Keratinocyte (primary cell): ENCODE measurements around the gene CTDSPL. TPM values are rescaled to one million over a fixed set of nuclear protein-coding genes. Genes with fewer than 3 reads are reported as not detected.

Experiments used
- DNase-seq: peaks from one replicate; pipeline ENCODE4 v3.0.0-alpha.2; 2011; ENCODE audit warnings: low read depth, missing footprints, low spot score
- FAIRE-seq: peaks from 2 replicates; lab custom pipeline; 2011; peaks lifted over from hg19 to GRCh38; lab: Jason Lieb, UNC
- H2AFZ ChIP-seq: 2 replicates; pipeline ENCODE4 v1.6.0; 2012; ENCODE audit warnings: low read length, control low read depth, inconsistent platforms; ENCODE audit not compliant: control insufficient read depth
- H3K27ac ChIP-seq: 2 replicates; pipeline ENCODE4 v1.5.1; 2011; ENCODE audit warnings: low read length; ENCODE audit not compliant: control insufficient read depth, insufficient read depth
- H3K27me3 ChIP-seq: 3 replicates; pipeline ENCODE4 v1.6.0; 2011; ENCODE audit warnings: low read length; ENCODE audit not compliant: control insufficient read depth, insufficient read depth; ENCODE audit errors: extremely low read depth
- H3K36me3 ChIP-seq, 2 experiments: 2 replicates in 1 of 2; 3 replicates in 1 of 2; pipeline ENCODE4 v1.5.1; 2011; ENCODE audit warnings: low read length in 2 of 2, mild to moderate bottlenecking in 1 of 2; ENCODE audit not compliant: control insufficient read depth in 2 of 2, insufficient read depth in 2 of 2; ENCODE audit errors: extremely low read depth in 1 of 2
- H3K4me1 ChIP-seq: 3 replicates; pipeline ENCODE4 v1.5.1; 2011; ENCODE audit warnings: low read length; ENCODE audit not compliant: control insufficient read depth, insufficient read depth; ENCODE audit errors: extremely low read depth
- H3K4me2 ChIP-seq: 3 replicates; pipeline ENCODE4 v1.6.0; 2011; ENCODE audit warnings: low read depth, low read length; ENCODE audit not compliant: control insufficient read depth, insufficient read depth; ENCODE audit errors: extremely low read depth
- H3K4me3 ChIP-seq, 3 experiments: fragments of 200-600 bp in 1 of 3; sonication (generic) in 1 of 3; 2 replicates in 2 of 3; 3 replicates in 1 of 3; pipeline ENCODE4 v1.5.1; 2011 to 2016; ENCODE audit warnings: low read length in 3 of 3, mild to moderate bottlenecking in 3 of 3, control low read depth in 2 of 3, inconsistent platforms in 1 of 3, low read depth in 1 of 3, mixed read lengths in 1 of 3, mixed run types in 1 of 3, moderate library complexity in 1 of 3; ENCODE audit not compliant: control insufficient read depth in 2 of 3, insufficient read depth in 2 of 3; ENCODE audit errors: extremely low read depth in 1 of 3
- H3K79me2 ChIP-seq: 2 replicates; pipeline ENCODE4 v1.6.0; 2012; ENCODE audit warnings: low read length; ENCODE audit not compliant: control insufficient read depth, insufficient read depth
- H3K9ac ChIP-seq: 3 replicates; pipeline ENCODE4 v1.6.0; 2011; ENCODE audit warnings: low read length; ENCODE audit not compliant: control insufficient read depth, insufficient read depth; ENCODE audit errors: extremely low read depth
- H3K9me1 ChIP-seq: 3 replicates; pipeline ENCODE4 v1.6.0; 2011; ENCODE audit warnings: low read length; ENCODE audit not compliant: control insufficient read depth, insufficient read depth; ENCODE audit errors: extremely low read depth
- H3K9me3 ChIP-seq: 2 replicates; pipeline ENCODE4 v1.5.1; 2012; ENCODE audit warnings: low read depth, low read length; ENCODE audit not compliant: control insufficient read depth
- H4K20me1 ChIP-seq: 3 replicates; pipeline ENCODE4 v1.6.0; 2011; ENCODE audit warnings: low read length; ENCODE audit not compliant: control insufficient read depth, insufficient read depth; ENCODE audit errors: extremely low read depth
- CTCF ChIP-seq, 3 experiments: IDR thresholded peaks in 1 of 3; conservative IDR thresholded peaks in 1 of 3; optimal IDR thresholded peaks in 1 of 3; 2 replicates in 2 of 3; 3 replicates in 1 of 3; pipeline versions ENCODE3 to v1.5.1; 2011; ENCODE audit warnings: low read length in 3 of 3, mild to moderate bottlenecking in 3 of 3, moderate library complexity in 2 of 3, control low read depth in 1 of 3, inconsistent platforms in 1 of 3; ENCODE audit not compliant: insufficient read depth in 2 of 3; ENCODE audit errors: extremely low read depth in 1 of 3
- EZH2 ChIP-seq: IDR thresholded peaks from one replicate; pipeline ENCODE4 v1.6.1; 2012; ENCODE audit warnings: inconsistent platforms, mild to moderate bottlenecking, low read length, moderate library complexity
- dilution Hi-C: fragments of 300-500 bp; cut with MboI; formaldehyde crosslinking; loops from one replicate; pipeline ENCODE4 v1.7.0; 2020; ENCODE audit warnings: low sequenced_read_pairs; ENCODE audit not compliant: extremely low pct_ligation_motif_present
- polyA plus RNA-seq, 5 experiments: library from polyadenylated mRNA; depleted of rRNA in 3 of 5; stranded (reverse) in 3 of 5; stranded (forward) in 1 of 5; unstranded in 1 of 5; fragments of >200 nt; gene quantifications; 1 replicate in 1 of 5; 2 replicates in 3 of 5; 3 replicates in 1 of 5; pipeline versions ENCODE4 v1.2.1 to v1.2.3, GENCODE V29; 2011 to 2012; ENCODE audit warnings: missing spikeins in 2 of 5, low read depth in 1 of 5, low replicate concordance in 1 of 5

Gene CTDSPL
- polyA plus RNA-seq, 1 donor (not counting 4 experiments of a cell fraction or from before 2014, with no cell fraction given), result 83.2 TPM

DNA sequence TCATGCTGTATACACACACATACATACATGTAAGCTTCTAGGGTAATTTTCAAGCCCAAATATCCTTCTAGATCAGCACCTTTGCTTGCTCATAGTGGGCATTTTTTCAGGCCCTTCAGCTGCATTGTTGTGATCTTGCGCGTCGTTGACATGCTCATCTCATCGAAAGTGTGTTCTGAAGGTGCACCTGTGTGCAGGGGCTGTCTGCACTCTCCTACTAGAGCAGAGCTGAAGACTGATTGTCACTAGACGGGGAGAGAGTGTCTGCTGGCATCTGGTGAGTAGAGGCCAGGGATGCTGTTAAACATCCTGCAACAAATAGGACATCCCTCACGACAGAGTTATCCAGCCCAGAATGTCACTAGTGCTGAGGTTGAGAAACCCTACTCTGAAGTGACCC is 93.2 kb downstream of the CTDSPL start:
- no peaks in the 10 kb centered on the region for H3K9me1 ChIP-seq
- DNase-seq, result no peak
- TF ChIP-seq EZH2 (no peak), CTCF (optimal IDR thresholded peaks at IDR 0.05 in 1 of 3, IDR thresholded peaks at IDR 0.05 in 1 of 3, conservative IDR thresholded peaks at IDR 0.05 in 1 of 3; ENCODE audit: extremely low read depth in 1 of 3, insufficient read depth in 2 of 3, low read length in 3 of 3) (no peak)
- H3K4me1 ChIP-seq, result no peaks in the 10 kb centered on the region
- H3K9ac ChIP-seq, result no peak overlapping the region
- no peak overlapping the region for H3K4me2 ChIP-seq
- peaks cover 2% of the 10 kb centered on the region for H3K9me3 ChIP-seq
- H3K27me3 ChIP-seq, result no peaks in the 10 kb centered on the region
- H3K36me3 ChIP-seq, result peaks cover 10 to 11% of the 10 kb centered on the region in 2 experiments
- no peaks in the 10 kb centered on the region for H3K79me2 ChIP-seq
- no peak overlapping the region for H2AFZ ChIP-seq
- no peaks in the 10 kb centered on the region for H4K20me1 ChIP-seq
- H3K4me3 ChIP-seq, result no peak overlapping the region
- H3K27ac ChIP-seq, result no peak overlapping the region
- FAIRE-seq, result no peak
- dilution Hi-C loops, result no loop called here

DNA sequence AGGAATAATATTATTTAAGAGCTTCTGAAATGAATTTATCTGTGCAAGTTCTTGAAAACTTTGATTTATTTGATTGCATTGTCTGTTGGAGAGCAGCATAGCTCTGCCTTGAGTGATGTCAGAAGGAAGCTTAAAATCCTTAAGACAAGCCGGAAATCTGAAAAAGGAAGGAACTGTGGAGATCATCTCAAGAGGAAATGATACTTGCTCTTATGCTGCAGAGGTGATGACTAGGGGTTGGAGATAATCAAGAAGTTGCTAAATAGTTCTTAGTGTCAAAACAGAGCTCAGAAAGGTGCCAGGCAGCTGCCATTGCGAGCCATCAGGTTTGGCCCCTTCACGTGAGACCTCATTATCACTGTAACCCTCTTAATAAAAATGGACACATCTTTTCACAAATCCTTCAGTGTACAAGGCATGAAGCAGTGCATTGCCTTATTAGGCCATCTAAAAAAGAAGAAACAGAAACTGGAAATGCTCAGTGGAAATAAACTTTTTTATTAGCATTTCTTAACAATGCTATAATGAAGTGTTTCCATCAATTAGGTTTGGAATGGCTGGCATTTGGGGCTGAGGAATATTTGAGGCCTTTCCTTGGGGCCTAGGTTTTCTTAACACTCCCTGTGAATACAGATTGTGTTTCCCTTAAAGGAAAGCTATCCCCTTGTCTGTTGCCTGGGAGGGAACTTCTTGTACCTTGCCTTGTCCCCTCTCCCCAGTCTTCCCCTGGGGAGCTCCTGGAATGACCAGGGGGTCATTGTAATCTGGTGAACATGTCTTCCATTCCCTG is 94.4 kb downstream of the CTDSPL start:
- FAIRE-seq, result no peak
- peaks cover 10% of the 10 kb centered on the region in 2 experiments for H3K36me3 ChIP-seq

More for the DNA sequence above, 94.4 kb downstream of the CTDSPL start:
- Histone ChIP-seq H3K9me1 (no peaks in the 10 kb centered on the region), H3K4me2 (no peak overlapping the region), H3K79me2 (no peaks in the 10 kb centered on the region), H2AFZ (no peak overlapping the region), H3K27me3 (no peaks in the 10 kb centered on the region), H3K9me3 (peaks cover 2% of the 10 kb centered on the region), H3K27ac (no peak overlapping the region), H3K4me1 (no peaks in the 10 kb centered on the region), H3K9ac (no peak overlapping the region), H3K4me3 (no peak overlapping the region), H4K20me1 (no peaks in the 10 kb centered on the region)
- no peak for DNase-seq
- TF ChIP-seq CTCF (optimal IDR thresholded peaks at IDR 0.05 in 1 of 3, IDR thresholded peaks at IDR 0.05 in 1 of 3, conservative IDR thresholded peaks at IDR 0.05 in 1 of 3; ENCODE audit: extremely low read depth in 1 of 3, insufficient read depth in 2 of 3, low read length in 3 of 3) (no peak), EZH2 (no peak)
- dilution Hi-C loops, result no loop called here
